WTC11 (cell line): ENCODE results near the gene NCF4. TPM values are rescaled to one million over a fixed set of nuclear protein-coding genes. Genes with fewer than 3 reads are reported as not detected.

Experiments used
- ATAC-seq: fragments of 200-7000 bp; cut with Tn5 transposase; 2 replicates; pipeline ENCODE4 v1.10.0; 2021; ENCODE audit warnings: mild to moderate bottlenecking, moderate library complexity
- CTCF ChIA-PET: fragments of 300-600 bp; sonication (Branson Sonifier 250); formaldehyde crosslinking; loops from one replicate; lab custom pipeline; 2021; ENCODE audit warnings: antibody characterized with exemption; lab: Charles Lee
- POLR2A ChIA-PET: fragments of 350-600 bp; sonication (Branson Sonifier 250); formaldehyde crosslinking; loops from one replicate; lab custom pipeline; 2021; ENCODE audit warnings: antibody characterized with exemption; lab: Charles Lee
- DNase-seq: peaks from one replicate; pipeline ENCODE4 v3.0.0; 2021; ENCODE audit warnings: low spot score
- H3K27ac Mint-ChIP-seq: 2 replicates; pipeline ENCODE4 v1.8.0; 2021; ENCODE audit warnings: mixed read lengths
- H3K27me3 Mint-ChIP-seq: 2 replicates; pipeline ENCODE4 v1.8.0; 2021; ENCODE audit warnings: low read depth, mild to moderate bottlenecking, moderate library complexity, mixed read lengths
- H3K36me3 Mint-ChIP-seq: 2 replicates; pipeline ENCODE4 v1.8.0; 2021; ENCODE audit warnings: mixed read lengths
- H3K4me1 Mint-ChIP-seq: 2 replicates; pipeline ENCODE4 v1.8.0; 2022; ENCODE audit warnings: mixed read lengths
- H3K4me3 Mint-ChIP-seq: 2 replicates; pipeline ENCODE4 v1.8.0; 2021; ENCODE audit warnings: mild to moderate bottlenecking, moderate library complexity, mixed read lengths
- H3K9me3 Mint-ChIP-seq: 2 replicates; pipeline ENCODE4 v1.8.0; 2021; ENCODE audit warnings: mixed read lengths
- AR ChIP-seq: fragments of 250-450 bp; sonication (Bioruptor Pico); IDR thresholded peaks from 2 replicates; pipeline ENCODE4 v1.9.0; 2021; ENCODE audit warnings: mild to moderate bottlenecking
- ARID4B ChIP-seq: sonication (generic); formaldehyde crosslinking; IDR thresholded peaks from 2 replicates; pipeline ENCODE4 v1.8.0; 2023; ENCODE audit warnings: missing genetic modification reagents, mild to moderate bottlenecking, borderline replicate concordance
- CREB1 ChIP-seq: sonication (generic); formaldehyde crosslinking; IDR thresholded peaks from 2 replicates; pipeline ENCODE4 v1.8.0; 2023; ENCODE audit warnings: mild to moderate bottlenecking, missing genetic modification reagents
- CREM ChIP-seq: sonication (generic); formaldehyde crosslinking; IDR thresholded peaks from 2 replicates; pipeline ENCODE4 v1.8.1; 2022; ENCODE audit warnings: mild to moderate bottlenecking, missing genetic modification reagents, moderate library complexity
- ELF4 ChIP-seq: sonication (generic); formaldehyde crosslinking; IDR thresholded peaks from 2 replicates; pipeline ENCODE4 v1.8.1; 2022; ENCODE audit warnings: low read depth, mild to moderate bottlenecking, moderate library complexity, missing genetic modification reagents
- FOXP1 ChIP-seq: sonication (generic); formaldehyde crosslinking; IDR thresholded peaks from 2 replicates; pipeline ENCODE4 v1.8.0; 2022; ENCODE audit warnings: missing genetic modification reagents, mild to moderate bottlenecking, moderate library complexity, borderline replicate concordance
- GRHL2 ChIP-seq: fragments of 250-450 bp; sonication (Bioruptor Pico); IDR thresholded peaks from 2 replicates; pipeline ENCODE4 v1.8.0; 2022; ENCODE audit warnings: mild to moderate bottlenecking, moderate library complexity; ENCODE audit not compliant: insufficient replicate concordance, severe bottlenecking
- IRF1 ChIP-seq: sonication (generic); formaldehyde crosslinking; IDR thresholded peaks from 2 replicates; pipeline ENCODE4 v1.8.0; 2023; ENCODE audit warnings: missing genetic modification reagents
- JUN ChIP-seq: sonication (generic); formaldehyde crosslinking; IDR thresholded peaks from 2 replicates; pipeline ENCODE4 v1.8.0; 2023; ENCODE audit warnings: mild to moderate bottlenecking, missing genetic modification reagents
- MAX ChIP-seq: sonication (generic); formaldehyde crosslinking; IDR thresholded peaks from 2 replicates; pipeline ENCODE4 v1.8.0; 2022; ENCODE audit warnings: mild to moderate bottlenecking, missing genetic modification reagents
- NR3C1 ChIP-seq: sonication (generic); formaldehyde crosslinking; conservative IDR thresholded peaks from 2 replicates; pipeline ENCODE4 v1.8.1; 2023; ENCODE audit warnings: low read depth, mild to moderate bottlenecking, missing genetic modification reagents
- OVOL2 ChIP-seq: fragments of 250-450 bp; sonication (Bioruptor Pico); IDR thresholded peaks from 2 replicates; pipeline ENCODE4 v1.9.0; 2021; ENCODE audit warnings: mild to moderate bottlenecking, borderline replicate concordance
- ZNF416 ChIP-seq: fragments of 250-450 bp; sonication (Bioruptor Pico); IDR thresholded peaks from 2 replicates; pipeline ENCODE4 v1.9.0; 2021; ENCODE audit warnings: mild to moderate bottlenecking, inconsistent platforms
- total RNA-seq: library from RNA; stranded (reverse); gene quantifications from 3 replicates; pipeline ENCODE4 v1.2.3, GENCODE V29; 2021
- TF ChIP-seq, protein P1 (sequence below): sonication (generic); formaldehyde crosslinking; IDR thresholded peaks from 2 replicates; pipeline ENCODE4 v1.8.1; 2023; ENCODE audit warnings: mild to moderate bottlenecking, missing genetic modification reagents, moderate library complexity
- TF ChIP-seq, protein P2 (sequence below): fragments of 250-450 bp; sonication (Bioruptor Pico); IDR thresholded peaks from 2 replicates; pipeline ENCODE4 v1.8.0; 2021; ENCODE audit warnings: mild to moderate bottlenecking
- TF ChIP-seq, protein P3 (sequence below): fragments of 250-450 bp; sonication (Bioruptor Pico); IDR thresholded peaks from 2 replicates; pipeline ENCODE4 v2.1.2; 2022; ENCODE audit warnings: mild to moderate bottlenecking, moderate library complexity
- TF ChIP-seq, protein P4 (sequence below): fragments of 250-450 bp; sonication (Bioruptor Pico); conservative IDR thresholded peaks from 2 replicates; pipeline ENCODE4 v1.9.0; 2021; ENCODE audit warnings: mild to moderate bottlenecking
- TF ChIP-seq, protein P5 (sequence below): fragments of 250-450 bp; sonication (Bioruptor Pico); IDR thresholded peaks from 2 replicates; pipeline ENCODE4 v1.9.0; 2021; ENCODE audit warnings: moderate library complexity, mild to moderate bottlenecking, inconsistent platforms, borderline replicate concordance

Gene NCF4
- total RNA-seq, 1 experiment from 2014 or later = not detected

GRCh38 chr22:36875741-36876140, 14.9 kb downstream of the NCF4 start:
- TF ChIP-seq ELF4 (CRISPR knock-in tag) (no peak), GRHL2 (CRISPR knock-in tag) (no peak), NR3C1 (no peak), CREM (CRISPR knock-in tag) (no peak), OVOL2 (CRISPR knock-in tag) (no peak), CREB1 (CRISPR knock-in tag) (no peak), FOXP1 (CRISPR knock-in tag) (no peak), JUN (CRISPR knock-in tag) (no peak), MAX (no peak)
- TF ChIP-seq, protein P1, sequence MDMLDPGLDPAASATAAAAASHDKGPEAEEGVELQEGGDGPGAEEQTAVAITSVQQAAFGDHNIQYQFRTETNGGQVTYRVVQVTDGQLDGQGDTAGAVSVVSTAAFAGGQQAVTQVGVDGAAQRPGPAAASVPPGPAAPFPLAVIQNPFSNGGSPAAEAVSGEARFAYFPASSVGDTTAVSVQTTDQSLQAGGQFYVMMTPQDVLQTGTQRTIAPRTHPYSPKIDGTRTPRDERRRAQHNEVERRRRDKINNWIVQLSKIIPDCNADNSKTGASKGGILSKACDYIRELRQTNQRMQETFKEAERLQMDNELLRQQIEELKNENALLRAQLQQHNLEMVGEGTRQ = no peak
- TF ChIP-seq, protein P2, sequence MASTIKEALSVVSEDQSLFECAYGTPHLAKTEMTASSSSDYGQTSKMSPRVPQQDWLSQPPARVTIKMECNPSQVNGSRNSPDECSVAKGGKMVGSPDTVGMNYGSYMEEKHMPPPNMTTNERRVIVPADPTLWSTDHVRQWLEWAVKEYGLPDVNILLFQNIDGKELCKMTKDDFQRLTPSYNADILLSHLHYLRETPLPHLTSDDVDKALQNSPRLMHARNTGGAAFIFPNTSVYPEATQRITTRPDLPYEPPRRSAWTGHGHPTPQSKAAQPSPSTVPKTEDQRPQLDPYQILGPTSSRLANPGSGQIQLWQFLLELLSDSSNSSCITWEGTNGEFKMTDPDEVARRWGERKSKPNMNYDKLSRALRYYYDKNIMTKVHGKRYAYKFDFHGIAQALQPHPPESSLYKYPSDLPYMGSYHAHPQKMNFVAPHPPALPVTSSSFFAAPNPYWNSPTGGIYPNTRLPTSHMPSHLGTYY (CRISPR knock-in tag) = no peak
- TF ChIP-seq, protein P3, sequence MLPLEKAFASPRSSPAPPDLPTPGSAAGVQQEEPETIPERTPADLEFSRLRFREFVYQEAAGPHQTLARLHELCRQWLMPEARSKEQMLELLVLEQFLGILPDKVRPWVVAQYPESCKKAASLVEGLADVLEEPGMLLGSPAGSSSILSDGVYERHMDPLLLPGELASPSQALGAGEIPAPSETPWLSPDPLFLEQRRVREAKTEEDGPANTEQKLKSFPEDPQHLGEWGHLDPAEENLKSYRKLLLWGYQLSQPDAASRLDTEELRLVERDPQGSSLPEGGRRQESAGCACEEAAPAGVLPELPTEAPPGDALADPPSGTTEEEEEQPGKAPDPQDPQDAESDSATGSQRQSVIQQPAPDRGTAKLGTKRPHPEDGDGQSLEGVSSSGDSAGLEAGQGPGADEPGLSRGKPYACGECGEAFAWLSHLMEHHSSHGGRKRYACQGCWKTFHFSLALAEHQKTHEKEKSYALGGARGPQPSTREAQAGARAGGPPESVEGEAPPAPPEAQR (CRISPR knock-in tag) = no peak
- TF ChIP-seq, protein P4, sequence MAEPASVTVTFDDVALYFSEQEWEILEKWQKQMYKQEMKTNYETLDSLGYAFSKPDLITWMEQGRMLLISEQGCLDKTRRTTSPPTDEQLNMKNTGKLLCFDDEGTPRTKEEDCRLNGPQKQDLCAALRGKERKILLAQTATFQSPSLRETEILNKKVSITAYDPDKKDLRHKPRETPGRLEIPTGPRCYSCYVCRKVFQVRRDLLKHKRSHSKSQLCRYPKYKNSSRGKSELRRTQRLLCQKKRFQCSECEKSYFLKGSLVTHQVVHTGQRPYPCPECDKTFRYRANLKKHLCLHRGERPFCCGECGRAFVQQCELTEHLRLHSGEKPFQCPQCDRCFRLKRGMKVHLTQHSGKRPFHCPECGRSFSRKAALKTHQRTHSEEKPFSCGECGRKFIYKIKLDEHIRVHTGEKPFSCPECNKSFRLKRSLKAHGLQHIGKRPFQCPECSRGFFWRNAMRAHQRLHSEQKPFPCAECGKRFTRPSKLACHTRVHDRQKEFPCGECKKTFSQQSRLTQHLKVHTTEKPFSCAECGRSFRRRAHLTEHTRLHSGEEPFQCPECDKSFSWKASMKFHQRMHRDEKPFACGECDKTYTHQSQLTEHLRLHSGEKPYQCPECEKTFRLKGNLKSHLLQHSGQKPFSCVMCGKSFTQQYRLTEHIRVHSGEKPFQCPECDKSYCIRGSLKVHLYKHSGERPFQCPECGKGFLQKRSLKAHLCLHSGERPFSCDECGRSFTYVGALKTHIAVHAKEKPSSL (CRISPR knock-in tag) = no peak
- TF ChIP-seq, all 79 proteins: peak for 0
- Mint-ChIP-seq H3K27me3 (peaks cover 8% of the 10 kb centered on the region; the same call in 1 of the 2 replicates), H3K4me1 (peaks cover 10% of the 10 kb centered on the region), H3K36me3 (0 out of 2 replicates have a peak, but pooled peaks cover 2% of the 10 kb centered on the region), H3K4me3 (no peak overlapping the region), H3K27ac (no peak overlapping the region), H3K9me3 (peaks cover 14% of the 10 kb centered on the region)
- ATAC-seq (no peak), DNase-seq (no peak)
- CTCF ChIA-PET = interaction anchor here (0.8 to 3.7 kb wide), 2 partner anchors 102 to 118 kb away, joined by 3 to 29 read pairs; no protein-coding TSS in a partner anchor
- POLR2A ChIA-PET = no interaction called here

- H3K9me3 Mint-ChIP-seq = peaks cover 20% of the 10 kb centered on the region
- H3K4me1 Mint-ChIP-seq = peaks cover 13% of the 10 kb centered on the region
- ChIA-PET CTCF (interaction anchor here (0.7 to 3.9 kb wide), 4 partner anchors 20 to 142 kb away, joined by 3 to 21 read pairs (median 3); no protein-coding TSS in a partner anchor), POLR2A (no interaction called here)
- H3K4me3 Mint-ChIP-seq = no peak overlapping the region
- ATAC-seq (no peak), DNase-seq (no peak)
- no peak overlapping the region for H3K27ac Mint-ChIP-seq
- peaks cover 10% of the 10 kb centered on the region for H3K36me3 Mint-ChIP-seq
- H3K27me3 Mint-ChIP-seq = peaks cover 3% of the 10 kb centered on the region
- TF ChIP-seq AR (CRISPR knock-in tag) = no peak
- no peak for TF ChIP-seq MAX
- TF ChIP-seq, protein P5, sequence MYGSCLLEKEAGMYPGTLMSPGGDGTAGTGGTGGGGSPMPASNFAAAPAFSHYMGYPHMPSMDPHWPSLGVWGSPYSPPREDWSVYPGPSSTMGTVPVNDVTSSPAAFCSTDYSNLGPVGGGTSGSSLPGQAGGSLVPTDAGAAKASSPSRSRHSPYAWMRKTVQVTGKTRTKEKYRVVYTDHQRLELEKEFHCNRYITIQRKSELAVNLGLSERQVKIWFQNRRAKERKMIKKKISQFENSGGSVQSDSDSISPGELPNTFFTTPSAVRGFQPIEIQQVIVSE = no peak
- TF ChIP-seq IRF1 (CRISPR knock-in tag) = no peak
- TF ChIP-seq ZNF416 = no peak
- TF ChIP-seq OVOL2 (CRISPR knock-in tag) = no peak
- no peak for TF ChIP-seq JUN (CRISPR knock-in tag)
- TF ChIP-seq ARID4B (CRISPR knock-in tag) = no peak
Observed at GRCh38 chr22:36879775-36880174, 19.0 kb downstream of the NCF4 start.
